OCI-LY7 (cell line): ENCODE measurements around the gene SUFU. TPM values are rescaled to one million over a fixed set of nuclear protein-coding genes. Genes with fewer than 3 reads are reported as not detected.
"Not testable (repeated sequence)": the region's sequence is repeated elsewhere in the genome, so short reads cannot be mapped to it uniquely, and the experiment has no call there.

Experiments
- BruUV-seq: library from RNA; stranded (reverse); fragments of 400-500 nt; replicated peaks from 2 replicates; lab custom pipeline; 2021; lab: Mats Ljungman, UMichigan
- CTCF ChIA-PET: fragments of 300-600 bp; sonication (Branson Sonifier 250); formaldehyde crosslinking; loops from one replicate; lab custom pipeline; 2022; ENCODE audit warnings: antibody characterized with exemption; ENCODE audit not compliant: unreplicated experiment; lab: Charles Lee
- POLR2A ChIA-PET: fragments of 300-600 bp; sonication (Branson Sonifier 250); formaldehyde crosslinking; loops from one replicate; lab custom pipeline; 2022; ENCODE audit warnings: antibody characterized with exemption; lab: Charles Lee
- DNase-seq: peaks from one replicate; pipeline ENCODE4 v3.0.0-alpha.2; 2015; ENCODE audit warnings: low spot score
- H2AFZ ChIP-seq: fragments of 200-600 bp; sonication (generic), shearing (Covaris generic); 2 replicates; pipeline ENCODE4 v1.6.1; 2014; ENCODE audit warnings: mild to moderate bottlenecking, antibody characterized with exemption, low read length, moderate library complexity
- H3K27ac ChIP-seq: fragments of 200-600 bp; sonication (generic); 2 replicates; pipeline ENCODE4 v1.5.1; 2014; ENCODE audit warnings: mixed run types, low read depth, mild to moderate bottlenecking, moderate library complexity, low read length, inconsistent platforms; ENCODE audit not compliant: poor library complexity, severe bottlenecking
- H3K36me3 ChIP-seq: fragments of 200-600 bp; sonication (generic); 2 replicates; pipeline ENCODE4 v1.6.1; 2014; ENCODE audit warnings: mild to moderate bottlenecking, antibody characterized with exemption, low read length, moderate library complexity, mixed read lengths; ENCODE audit not compliant: insufficient read depth
- H3K4me1 ChIP-seq: fragments of 200-600 bp; sonication (generic); 2 replicates; pipeline ENCODE4 v1.5.1; 2014; ENCODE audit warnings: mild to moderate bottlenecking, low read length; ENCODE audit not compliant: insufficient read depth, poor library complexity, severe bottlenecking
- H3K4me2 ChIP-seq: fragments of 200-600 bp; sonication (generic); 2 replicates; pipeline ENCODE4 v1.6.1; 2014; ENCODE audit warnings: mild to moderate bottlenecking, low read length
- H3K4me3 ChIP-seq: fragments of 200-600 bp; sonication (generic); 2 replicates; pipeline ENCODE4 v1.5.1; 2014; ENCODE audit warnings: mild to moderate bottlenecking, low read depth, low read length; ENCODE audit not compliant: poor library complexity, severe bottlenecking
- H3K79me2 ChIP-seq: fragments of 200-600 bp; sonication (generic); 2 replicates; pipeline ENCODE4 v1.6.1; 2016; ENCODE audit warnings: low read depth, mild to moderate bottlenecking, low read length, moderate library complexity, mixed read lengths; ENCODE audit not compliant: insufficient read depth
- H3K9me2 ChIP-seq: fragments of 200-600 bp; sonication (generic); 2 replicates; pipeline ENCODE4 v1.6.1; 2016; ENCODE audit warnings: mild to moderate bottlenecking, low read length, mixed read lengths; ENCODE audit not compliant: insufficient read depth
- H3K9me3 ChIP-seq: fragments of 200-600 bp; sonication (generic); 2 replicates; pipeline ENCODE4 v1.6.1; 2014; ENCODE audit warnings: mild to moderate bottlenecking, mixed run types, low read length, mixed read lengths
- H4K20me1 ChIP-seq: fragments of 200-600 bp; sonication (generic); 2 replicates; pipeline ENCODE4 v1.6.1; 2014; ENCODE audit warnings: mild to moderate bottlenecking, antibody characterized with exemption, low read length, moderate library complexity, mixed read lengths; ENCODE audit not compliant: insufficient read depth
- CTCF ChIP-seq: fragments of 200-600 bp; sonication (generic); conservative IDR thresholded peaks from 2 replicates; pipeline ENCODE4 v1.5.1; 2014; ENCODE audit warnings: mild to moderate bottlenecking, antibody characterized with exemption, low read length, moderate library complexity, mixed read lengths
- EZH2phosphoT487 ChIP-seq: fragments of 200-600 bp; sonication (generic); IDR thresholded peaks from 2 replicates; pipeline ENCODE4 v1.6.1; 2018; ENCODE audit warnings: low read depth, borderline replicate concordance, mild to moderate bottlenecking, mixed run types, antibody characterized with exemption, low read length, moderate library complexity, mixed read lengths
- intact Hi-C: fragments of 100-400 bp; cut with micrococcal nuclease; formaldehyde crosslinking; loops from one replicate; pipeline ENCODE4 v1.10.0; 2022; ENCODE audit not compliant: unreplicated experiment
- total RNA-seq, 2 experiments: library from RNA; depleted of rRNA in 1 of 2; stranded (reverse); fragments of >200 nt in 1 of 2; shearing (Covaris generic) in 1 of 2; gene quantifications; 2 replicates each; pipeline ENCODE4 v1.2.3, GENCODE V29; 2014 to 2022

SUFU gene
- total RNA-seq, 2 experiments from 2014 or later = 4.9 to 10.0 TPM

- H3K4me3 ChIP-seq = no peak overlapping the region
- ChIA-PET POLR2A (interaction anchor here (1.0 to 2.3 kb wide), 2 partner anchors 14 to 22 kb away, joined by 5 to 7 read pairs; no protein-coding TSS in a partner anchor), CTCF (no interaction called here)
- H4K20me1 ChIP-seq = no peaks in the 10 kb centered on the region
- H3K27ac ChIP-seq = no peak overlapping the region
- H3K4me1 ChIP-seq = peaks cover 4% of the 10 kb centered on the region
- no peak for DNase-seq
- peaks cover 35% of the 10 kb centered on the region for H3K36me3 ChIP-seq
- H2AFZ ChIP-seq = no peak overlapping the region
- BruUV-seq = no TSS peak
- TF ChIP-seq CTCF = no peak
- TF ChIP-seq EZH2phosphoT487 = no peak
- no peak overlapping the region for H3K4me2 ChIP-seq
- intact Hi-C loops = no loop called here
- no peaks in the 10 kb centered on the region for H3K9me2 ChIP-seq
- H3K9me3 ChIP-seq = no peaks in the 10 kb centered on the region
- H3K79me2 ChIP-seq = peaks cover 85% of the 10 kb centered on the region
Observed at GRCh38 chr10:102497545-102497944, 6.2 kb upstream of the SUFU start.

- TF ChIP-seq CTCF (no peak), EZH2phosphoT487 (no peak)
- peaks cover 9% of the 10 kb centered on the region for H3K4me1 ChIP-seq
- POLR2A ChIA-PET = interaction anchor here (0.6 to 0.9 kb wide), 3 partner anchors 25 to 64 kb away, joined by 3 to 4 read pairs (median 3); no protein-coding TSS in a partner anchor
- no peak overlapping the region for H3K4me2 ChIP-seq
- no peak overlapping the region for H3K4me3 ChIP-seq
- CTCF ChIA-PET = no interaction called here
- H4K20me1 ChIP-seq = no peaks in the 10 kb centered on the region
- intact Hi-C loops = no loop called here
- H3K79me2 ChIP-seq = peaks cover 72% of the 10 kb centered on the region
- no TSS peak for BruUV-seq
- no peak overlapping the region for H3K27ac ChIP-seq
- no peaks in the 10 kb centered on the region for H3K9me2 ChIP-seq
- DNase-seq = no peak
- no peaks in the 10 kb centered on the region for H3K9me3 ChIP-seq
- no peak overlapping the region for H2AFZ ChIP-seq
- peaks cover 22% of the 10 kb centered on the region for H3K36me3 ChIP-seq
Observed at GRCh38 chr10:102499356-102499755, 4.4 kb upstream of the SUFU start.

GRCh38 chr10:102500686-102501085, 3.1 kb upstream of the SUFU start:
- intact Hi-C loops, DNase-seq, H3K27ac ChIP-seq, BruUV-seq, H4K20me1 ChIP-seq, H3K9me2 ChIP-seq, H2AFZ ChIP-seq, H3K9me3 ChIP-seq: not testable (repeated sequence)
- Histone ChIP-seq H3K4me2 (peak overlapping the region; percentile 81), H3K4me3 (peak overlapping the region; percentile 94), H3K4me1 (peaks cover 20% of the 10 kb centered on the region), H3K36me3 (peaks cover 16% of the 10 kb centered on the region), H3K79me2 (peaks cover 67% of the 10 kb centered on the region)
- POLR2A ChIA-PET = interaction anchor here (0.7 kb wide), 1 partner anchor 31 kb away, joined by 3 read pairs; no protein-coding TSS in a partner anchor
- CTCF ChIA-PET = interaction anchor here (0.6 to 0.7 kb wide), 2 partner anchors 285 to 314 kb away, joined by 3 to 4 read pairs; no protein-coding TSS in a partner anchor
